ENCODE results near the gene SIGMAR1. TPM values are rescaled to one million over a fixed set of nuclear protein-coding genes. Genes with fewer than 3 reads are reported as not detected.
A peak's percentile ranks its signal among the peaks of the same experiment; 100 is the strongest.

SIGMAR1 gene
- total RNA-seq, 1 experiment from 2014 or later, result 165 TPM

DNA sequence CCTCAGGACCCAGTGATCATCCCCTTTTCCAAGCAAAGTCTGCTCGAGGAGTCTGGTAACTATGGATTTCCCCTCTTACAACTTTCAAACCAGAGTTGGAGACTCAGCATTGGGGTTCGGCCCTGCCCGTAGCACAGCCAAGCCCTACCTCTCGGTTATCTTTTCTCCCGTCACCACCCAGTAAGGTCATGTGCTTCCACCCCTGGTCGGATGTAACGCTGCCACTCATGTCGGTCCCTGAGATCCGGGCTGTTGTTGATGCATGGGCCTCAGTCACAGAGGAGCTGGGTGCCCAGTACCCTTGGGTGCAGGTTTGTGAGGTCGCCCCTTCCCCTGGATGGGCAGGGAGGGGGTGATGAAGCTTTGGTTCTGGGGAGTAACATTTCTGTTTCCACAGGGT lies 10.1 kb upstream of the SIGMAR1 start:
- no peak for DNase-seq (ENCODE audit: low spot score)
- CTCF ChIA-PET, result no interaction called here
- no TSS peak for BruUV-seq (replicated peaks)
- intact Hi-C loops (cut with micrococcal nuclease; ENCODE audit: unreplicated experiment), result no loop called here
- POLR2A ChIA-PET (ENCODE audit: low non-redundant PET), result no interaction called here
- peaks cover 17% of the 10 kb centered on the region for H3K36me3 ChIP-seq (ENCODE audit: insufficient read depth, low read length, poor library complexity, severe bottlenecking)
- TF ChIP-seq EZH2 (IDR thresholded peaks at IDR 0.05; ENCODE audit: borderline replicate concordance, low read depth, low read length, poor library complexity, severe bottlenecking), result no peak
- TF ChIP-seq, protein P1, sequence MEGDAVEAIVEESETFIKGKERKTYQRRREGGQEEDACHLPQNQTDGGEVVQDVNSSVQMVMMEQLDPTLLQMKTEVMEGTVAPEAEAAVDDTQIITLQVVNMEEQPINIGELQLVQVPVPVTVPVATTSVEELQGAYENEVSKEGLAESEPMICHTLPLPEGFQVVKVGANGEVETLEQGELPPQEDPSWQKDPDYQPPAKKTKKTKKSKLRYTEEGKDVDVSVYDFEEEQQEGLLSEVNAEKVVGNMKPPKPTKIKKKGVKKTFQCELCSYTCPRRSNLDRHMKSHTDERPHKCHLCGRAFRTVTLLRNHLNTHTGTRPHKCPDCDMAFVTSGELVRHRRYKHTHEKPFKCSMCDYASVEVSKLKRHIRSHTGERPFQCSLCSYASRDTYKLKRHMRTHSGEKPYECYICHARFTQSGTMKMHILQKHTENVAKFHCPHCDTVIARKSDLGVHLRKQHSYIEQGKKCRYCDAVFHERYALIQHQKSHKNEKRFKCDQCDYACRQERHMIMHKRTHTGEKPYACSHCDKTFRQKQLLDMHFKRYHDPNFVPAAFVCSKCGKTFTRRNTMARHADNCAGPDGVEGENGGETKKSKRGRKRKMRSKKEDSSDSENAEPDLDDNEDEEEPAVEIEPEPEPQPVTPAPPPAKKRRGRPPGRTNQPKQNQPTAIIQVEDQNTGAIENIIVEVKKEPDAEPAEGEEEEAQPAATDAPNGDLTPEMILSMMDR (conservative IDR thresholded peaks at IDR 0.05; ENCODE audit: low read depth, low read length), result no peak
- H3K9me3 ChIP-seq (ENCODE audit: low read depth, low read length, poor library complexity, severe bottlenecking), result no peaks in the 10 kb centered on the region
- no peak overlapping the region for H3K27ac ChIP-seq (ENCODE audit: low read depth, low read length, poor library complexity, severe bottlenecking)
- H3K4me1 ChIP-seq (ENCODE audit: insufficient read depth, low read length, poor library complexity, severe bottlenecking), result peaks cover 8% of the 10 kb centered on the region
- peak overlapping the region; percentile 89 for H3K4me3 ChIP-seq (ENCODE audit: low read depth, low read length, poor library complexity, severe bottlenecking)
- no peaks in the 10 kb centered on the region for H3K27me3 ChIP-seq (replicated peaks; ENCODE audit: insufficient read depth, low read depth, low read length, poor library complexity)

DNA sequence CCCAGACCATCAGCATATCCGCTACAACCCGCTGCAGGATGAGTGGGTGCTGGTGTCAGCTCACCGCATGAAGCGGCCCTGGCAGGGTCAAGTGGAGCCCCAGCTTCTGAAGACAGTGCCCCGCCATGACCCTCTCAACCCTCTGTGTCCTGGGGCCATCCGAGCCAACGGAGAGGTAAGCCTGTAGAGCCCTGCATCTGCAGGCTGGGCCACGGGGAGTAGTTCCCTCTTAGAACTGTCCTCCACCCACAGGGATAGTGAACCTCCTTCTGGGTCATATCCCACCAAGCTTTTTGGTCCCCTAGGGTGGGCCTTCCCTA lies 9.5 kb upstream of the SIGMAR1 start:
- Histone ChIP-seq H3K36me3 (ENCODE audit: insufficient read depth, low read length, poor library complexity, severe bottlenecking) (peaks cover 17% of the 10 kb centered on the region), H3K4me1 (ENCODE audit: insufficient read depth, low read length, poor library complexity, severe bottlenecking) (peaks cover 8% of the 10 kb centered on the region), H3K27ac (ENCODE audit: low read depth, low read length, poor library complexity, severe bottlenecking) (peak overlapping the region; percentile 77), H3K4me3 (ENCODE audit: low read depth, low read length, poor library complexity, severe bottlenecking) (peak overlapping the region; percentile 89), H3K9me3 (ENCODE audit: low read depth, low read length, poor library complexity, severe bottlenecking) (no peaks in the 10 kb centered on the region), H3K27me3 (replicated peaks; ENCODE audit: insufficient read depth, low read depth, low read length, poor library complexity) (no peaks in the 10 kb centered on the region)
- ChIA-PET CTCF (interaction anchor here (0.6 to 1.5 kb wide), 4 partner anchors 13 to 35 kb away, joined by 3 to 6 read pairs (median 4); partner anchors contain the start of genes DCTN3 and RPP25L), POLR2A (ENCODE audit: low non-redundant PET) (no interaction called here)
- no TSS peak for BruUV-seq (replicated peaks)
- TF ChIP-seq, protein P1 (conservative IDR thresholded peaks at IDR 0.05; ENCODE audit: low read depth, low read length), result no peak; the same call in 1 of the 2 replicates
- no peak for TF ChIP-seq EZH2 (IDR thresholded peaks at IDR 0.05; ENCODE audit: borderline replicate concordance, low read depth, low read length, poor library complexity, severe bottlenecking)
- no peak for DNase-seq (ENCODE audit: low spot score)
- intact Hi-C loops (cut with micrococcal nuclease; ENCODE audit: unreplicated experiment), result no loop called here

DNA sequence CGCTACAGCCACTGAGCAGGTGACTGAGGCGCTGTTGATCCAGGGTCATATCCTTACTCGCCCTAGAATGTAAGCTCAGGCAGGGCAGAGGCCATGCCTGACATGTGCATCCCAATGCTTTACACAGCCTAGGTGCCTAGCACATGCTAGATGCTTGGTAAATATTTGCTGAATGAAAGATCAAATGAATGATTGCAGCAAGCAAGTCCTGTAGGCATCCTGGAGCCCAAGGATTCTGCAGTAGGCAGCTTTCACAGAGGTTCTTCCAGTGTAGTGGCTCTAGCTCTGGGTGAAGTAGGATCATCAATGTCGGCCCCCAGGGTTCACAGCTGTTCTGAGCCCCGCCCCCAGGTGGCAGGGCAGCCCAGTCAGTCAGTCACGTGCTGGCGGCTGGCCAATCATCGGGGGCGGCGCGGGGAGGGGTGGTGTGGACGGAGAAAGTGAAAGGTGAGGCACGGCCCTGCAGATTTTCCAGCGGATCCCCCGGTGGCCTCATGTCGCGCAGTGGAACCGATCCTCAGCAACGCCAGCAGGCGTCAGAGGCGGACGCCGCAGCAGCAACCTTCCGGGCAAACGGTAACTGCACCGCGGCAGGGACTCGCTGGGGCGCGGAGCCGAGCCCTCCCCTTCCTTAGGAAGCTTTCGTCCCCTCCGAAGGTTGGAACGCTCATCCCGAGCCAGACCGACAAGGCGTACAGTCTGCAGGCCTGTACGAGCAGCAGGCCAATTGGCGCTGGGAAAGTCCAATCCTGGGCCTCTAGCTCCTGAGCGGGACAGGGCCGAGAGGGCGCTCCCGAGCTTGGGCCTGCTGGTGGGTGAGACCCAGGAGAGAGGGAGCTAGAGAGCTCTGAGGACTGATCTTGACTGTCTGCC lies 8.9 kb upstream of the SIGMAR1 start, which contains the start of gene GALT:
TSS of gene GALT (plus strand) at position 465 of the 873 bp plus-strand sequence. CDS start at position 495, 30 bp downstream.
- H3K4me3 ChIP-seq (ENCODE audit: low read depth, low read length, poor library complexity, severe bottlenecking), result peak within 1 kb of the TSS; percentile 89
- peak within 1 kb of the TSS; percentile 77 for H3K27ac ChIP-seq (ENCODE audit: low read depth, low read length, poor library complexity, severe bottlenecking)
- ChIA-PET CTCF (interaction anchor here (0.6 to 1.5 kb wide), 4 partner anchors 12 to 35 kb away, joined by 3 to 6 read pairs (median 4); partner anchors contain the start of genes DCTN3 and RPP25L), POLR2A (ENCODE audit: low non-redundant PET) (no interaction called here)
- intact Hi-C loops (cut with micrococcal nuclease; ENCODE audit: unreplicated experiment), result no loop called here
- DNase-seq (ENCODE audit: low spot score), result peak; percentile 91
- peaks cover 17% of the 10 kb centered on the region for H3K36me3 ChIP-seq (ENCODE audit: insufficient read depth, low read length, poor library complexity, severe bottlenecking)
- H3K27me3 ChIP-seq (replicated peaks; ENCODE audit: insufficient read depth, low read depth, low read length, poor library complexity), result no peaks in the 10 kb centered on the region
- H3K4me1 ChIP-seq (ENCODE audit: insufficient read depth, low read length, poor library complexity, severe bottlenecking), result peaks cover 8% of the 10 kb centered on the region
- TF ChIP-seq, protein P1 (conservative IDR thresholded peaks at IDR 0.05; ENCODE audit: low read depth, low read length), result peak; percentile 45
- no peak for TF ChIP-seq EZH2 (IDR thresholded peaks at IDR 0.05; ENCODE audit: borderline replicate concordance, low read depth, low read length, poor library complexity, severe bottlenecking)
- H3K9me3 ChIP-seq (ENCODE audit: low read depth, low read length, poor library complexity, severe bottlenecking), result no peaks in the 10 kb centered on the region
- TSS peak; percentile 59 for BruUV-seq (replicated peaks)
